ENCODE results near the gene PANX1.

Gene PANX1

GRCh38 chr11:94128746-94129511 lies at the start of gene PANX1:
PANX1 (plus strand) TSS chr11:94128841; CDS start chr11:94129313, 472 bp downstream.
- H4K20me1 ChIP-seq (ENCODE audit: insufficient read depth, low read length) = no peaks in the 10 kb centered on the region
- H2AFZ ChIP-seq (ENCODE audit: low read length) = peak within 1 kb of the TSS; percentile 91
- no peaks in the 10 kb centered on the region for H3K27me3 ChIP-seq (ENCODE audit: insufficient read depth, low read length)
- H3K9ac ChIP-seq (ENCODE audit: low read length) = peak within 1 kb of the TSS; percentile 83
- no peaks in the 10 kb centered on the region for H3K9me2 ChIP-seq (ENCODE audit: low read depth, low read length)
- H3K27ac ChIP-seq (ENCODE audit: low read depth, low read length, poor library complexity, severe bottlenecking) = no peak within 1 kb of the TSS
- no peaks in the 10 kb centered on the region for H3F3A ChIP-seq (ENCODE audit: insufficient read depth, low read length)
- no peaks in the 10 kb centered on the region for H3K36me3 ChIP-seq (ENCODE audit: insufficient read depth, low read length)
- H3K4me3 ChIP-seq (ENCODE audit: low read depth, low read length, poor library complexity, severe bottlenecking) = peak within 1 kb of the TSS; percentile 83
- TF ChIP-seq CTCF (IDR thresholded peaks at IDR 0.05; ENCODE audit: low read length) (no peak), EZH2 (IDR thresholded peaks at IDR 0.05; ENCODE audit: borderline replicate concordance, low read length) (no peak)
- H3K4me1 ChIP-seq (ENCODE audit: insufficient read depth, low read length, severe bottlenecking) = peaks cover 31% of the 10 kb centered on the region
- H3K79me2 ChIP-seq (ENCODE audit: insufficient read depth, low read length) = 0 out of 2 replicates have a peak, but pooled peaks cover 3% of the 10 kb centered on the region
- peak within 1 kb of the TSS; percentile 97 for H3K4me2 ChIP-seq (ENCODE audit: low read length)
- no peaks in the 10 kb centered on the region for H3K9me3 ChIP-seq (ENCODE audit: low read length)

- Histone ChIP-seq H3K9ac (ENCODE audit: low read length) (no peak overlapping the region), H2AFZ (ENCODE audit: low read length) (no peak overlapping the region), H3K79me2 (ENCODE audit: insufficient read depth, low read length) (no peaks in the 10 kb centered on the region), H3K4me3 (ENCODE audit: low read depth, low read length, poor library complexity, severe bottlenecking) (no peak overlapping the region), H3K27ac (ENCODE audit: low read depth, low read length, poor library complexity, severe bottlenecking) (no peak overlapping the region), H3K9me2 (ENCODE audit: low read depth, low read length) (no peaks in the 10 kb centered on the region), H3K36me3 (ENCODE audit: insufficient read depth, low read length) (no peaks in the 10 kb centered on the region), H3K4me2 (ENCODE audit: low read length) (no peak overlapping the region), H3K4me1 (ENCODE audit: insufficient read depth, low read length, severe bottlenecking) (no peaks in the 10 kb centered on the region), H3K27me3 (ENCODE audit: insufficient read depth, low read length) (no peaks in the 10 kb centered on the region), H3K9me3 (ENCODE audit: low read length) (no peaks in the 10 kb centered on the region), H4K20me1 (ENCODE audit: insufficient read depth, low read length) (no peaks in the 10 kb centered on the region), H3F3A (ENCODE audit: insufficient read depth, low read length) (no peaks in the 10 kb centered on the region)
- no peak for TF ChIP-seq EZH2 (IDR thresholded peaks at IDR 0.05; ENCODE audit: borderline replicate concordance, low read length)
- no peak for TF ChIP-seq CTCF (IDR thresholded peaks at IDR 0.05; ENCODE audit: low read length)
These were observed 44.5 kb upstream of the PANX1 start for GRCh38 chr11:94084164-94084563.

- Histone ChIP-seq H3K36me3 (ENCODE audit: insufficient read depth, low read length) (no peaks in the 10 kb centered on the region), H3K27ac (ENCODE audit: low read depth, low read length, poor library complexity, severe bottlenecking) (no peak overlapping the region), H2AFZ (ENCODE audit: low read length) (no peak overlapping the region), H3K9me3 (ENCODE audit: low read length) (no peaks in the 10 kb centered on the region), H3K4me1 (ENCODE audit: insufficient read depth, low read length, severe bottlenecking) (no peaks in the 10 kb centered on the region), H4K20me1 (ENCODE audit: insufficient read depth, low read length) (no peaks in the 10 kb centered on the region), H3K79me2 (ENCODE audit: insufficient read depth, low read length) (no peaks in the 10 kb centered on the region), H3K27me3 (ENCODE audit: insufficient read depth, low read length) (no peaks in the 10 kb centered on the region), H3K4me2 (ENCODE audit: low read length) (no peak overlapping the region), H3K4me3 (ENCODE audit: low read depth, low read length, poor library complexity, severe bottlenecking) (no peak overlapping the region), H3K9me2 (ENCODE audit: low read depth, low read length) (no peaks in the 10 kb centered on the region), H3K9ac (ENCODE audit: low read length) (no peak overlapping the region), H3F3A (ENCODE audit: insufficient read depth, low read length) (no peaks in the 10 kb centered on the region)
- no peak for TF ChIP-seq EZH2 (IDR thresholded peaks at IDR 0.05; ENCODE audit: borderline replicate concordance, low read length)
- no peak for TF ChIP-seq CTCF (IDR thresholded peaks at IDR 0.05; ENCODE audit: low read length)
These were observed 39.7 kb upstream of the PANX1 start for GRCh38 chr11:94088906-94089305.

Measured in OCI-LY1 (cell line).